GM23248 (cell line): ENCODE measurements around the gene SAXO1.

Experiments
- EZH2 ChIP-seq: fragments of 200-600 bp; sonication (generic); IDR thresholded peaks from 2 replicates; pipeline ENCODE4 v1.6.1; 2018; ENCODE audit warnings: antibody characterized with exemption, mild to moderate bottlenecking; ENCODE audit not compliant: insufficient read depth, poor library complexity, severe bottlenecking
- EZH2phosphoT487 ChIP-seq: fragments of 200-600 bp; sonication (generic); IDR thresholded peaks from 2 replicates; pipeline ENCODE4 v1.6.1; 2018; ENCODE audit warnings: antibody characterized with exemption, moderate library complexity, mild to moderate bottlenecking, low read depth; ENCODE audit not compliant: insufficient read depth

DNA sequence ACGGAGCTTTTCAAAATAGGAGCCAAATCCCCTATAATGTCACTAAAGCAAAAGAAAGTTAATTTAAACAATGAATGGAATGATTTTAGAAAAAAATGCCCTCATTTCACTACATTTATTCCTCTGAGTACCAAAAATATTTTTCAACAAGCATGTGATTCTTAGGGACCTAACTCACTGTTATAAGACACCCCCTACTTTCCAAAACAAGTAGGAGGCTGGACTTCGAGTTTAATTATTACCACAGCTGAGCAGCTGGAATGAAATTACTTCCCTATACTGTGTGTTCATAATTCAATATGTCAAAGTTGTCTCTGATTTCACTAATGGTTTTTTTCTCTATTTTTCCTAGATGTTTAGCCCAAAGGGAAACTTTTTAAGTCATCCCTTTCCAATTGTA is 61.6 kb downstream of the SAXO1 start:
- TF ChIP-seq EZH2 (no peak), EZH2phosphoT487 (no peak)
